ENCODE results near the gene SLC31A2.

SLC31A2 gene

DNA sequence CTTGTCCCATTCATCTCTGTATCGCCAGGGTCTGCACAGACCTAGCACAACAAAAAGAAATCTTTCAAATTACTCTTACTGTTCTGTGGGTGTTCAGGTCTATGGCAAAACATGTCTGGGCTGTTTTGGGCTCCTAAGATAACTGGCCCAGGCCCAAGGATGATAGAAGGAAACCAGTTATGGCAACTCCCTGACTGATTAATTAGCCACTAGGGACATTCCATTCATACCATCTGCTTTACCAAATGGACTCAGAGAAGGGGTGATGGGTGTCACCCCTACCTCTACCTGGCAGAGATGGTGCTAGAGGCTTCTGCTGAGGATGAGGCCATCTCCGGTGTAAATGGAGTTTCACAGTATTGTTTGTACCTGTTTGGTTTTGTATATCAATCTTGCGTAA is 1.9 kb downstream of the SLC31A2 start:
- Histone ChIP-seq H3K9me3 (ENCODE audit: control insufficient read depth in 1 of 2, low read length in 2 of 2) (no peaks in the 10 kb centered on the region), H3K27me3 (ENCODE audit: low read depth, low read length) (no peaks in the 10 kb centered on the region), H3K36me3 (ENCODE audit: control insufficient read depth in 1 of 2, insufficient read depth in 2 of 2, low read length in 2 of 2) (peaks cover 2 to 7% of the 10 kb centered on the region in 2 donors), H3K4me1 (ENCODE audit: control insufficient read depth in 1 of 2, insufficient read depth in 2 of 2, low read length in 2 of 2) (no peaks in the 10 kb centered on the region), H3K27ac (ENCODE audit: low read length) (peak overlapping the region; percentile 24), H3K4me3 (ENCODE audit: low read depth in 1 of 2, low read length in 2 of 2) (peak overlapping the region in 1 of 2 donors; percentile 72)

DNA sequence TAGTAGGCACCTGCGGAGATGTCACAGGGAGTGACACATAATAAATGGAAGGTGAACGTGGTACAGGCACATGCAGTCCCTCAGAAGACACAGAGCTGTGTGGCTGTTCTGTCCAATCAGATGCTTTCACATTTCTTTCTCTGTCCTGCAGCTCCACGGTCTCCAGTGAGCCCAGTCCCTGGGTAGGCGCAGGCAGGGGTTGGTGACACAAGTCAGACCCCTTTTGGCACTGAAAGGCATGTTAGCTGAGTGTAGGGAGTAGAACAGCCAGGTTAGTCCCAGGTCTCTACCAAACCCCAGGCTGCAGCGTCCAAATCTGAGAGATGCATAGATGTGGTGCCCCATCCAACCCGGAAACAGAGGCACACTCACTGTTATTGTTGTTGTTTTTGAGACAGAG is 2.8 kb downstream of the SLC31A2 start:
- Histone ChIP-seq H3K4me1 (ENCODE audit: control insufficient read depth in 1 of 2, insufficient read depth in 2 of 2, low read length in 2 of 2) (no peaks in the 10 kb centered on the region), H3K36me3 (ENCODE audit: control insufficient read depth in 1 of 2, insufficient read depth in 2 of 2, low read length in 2 of 2) (peaks cover 10 to 14% of the 10 kb centered on the region in 2 donors), H3K27me3 (ENCODE audit: low read depth, low read length) (no peaks in the 10 kb centered on the region), H3K4me3 (ENCODE audit: low read depth in 1 of 2, low read length in 2 of 2) (no peak overlapping the region), H3K9me3 (ENCODE audit: control insufficient read depth in 1 of 2, low read length in 2 of 2) (no peaks in the 10 kb centered on the region), H3K27ac (ENCODE audit: low read length) (no peak overlapping the region)

DNA sequence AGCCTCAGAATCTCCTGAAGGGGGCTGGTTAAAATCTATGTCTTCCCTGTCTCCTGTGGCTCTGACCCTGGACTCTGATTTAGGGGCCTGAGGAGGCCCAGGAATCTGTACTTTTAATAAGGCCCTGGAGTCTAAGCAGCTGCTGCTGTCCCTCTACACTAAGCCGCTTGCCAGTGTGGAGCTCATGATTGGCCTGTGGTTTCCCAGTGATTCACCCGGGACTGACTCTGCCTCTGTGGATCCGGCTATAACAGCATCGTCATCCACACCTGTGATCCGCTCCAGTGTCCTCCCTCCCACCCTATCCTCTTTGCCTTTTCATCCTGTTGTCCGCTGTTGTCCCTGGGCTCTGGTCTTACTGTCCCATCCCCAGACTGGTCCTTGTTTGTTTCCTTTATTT is 3.7 kb downstream of the SLC31A2 start:
- H3K36me3 ChIP-seq (ENCODE audit: control insufficient read depth in 1 of 2, insufficient read depth in 2 of 2, low read length in 2 of 2), result peaks cover 13 to 16% of the 10 kb centered on the region in 2 donors
- H3K4me3 ChIP-seq (ENCODE audit: low read depth in 1 of 2, low read length in 2 of 2), result no peak overlapping the region
- H3K27me3 ChIP-seq (ENCODE audit: low read depth, low read length), result no peaks in the 10 kb centered on the region
- H3K9me3 ChIP-seq (ENCODE audit: control insufficient read depth in 1 of 2, low read length in 2 of 2), result no peaks in the 10 kb centered on the region
- H3K4me1 ChIP-seq (ENCODE audit: control insufficient read depth in 1 of 2, insufficient read depth in 2 of 2, low read length in 2 of 2), result no peaks in the 10 kb centered on the region
- H3K27ac ChIP-seq (ENCODE audit: low read length), result peak overlapping the region; percentile 14

DNA sequence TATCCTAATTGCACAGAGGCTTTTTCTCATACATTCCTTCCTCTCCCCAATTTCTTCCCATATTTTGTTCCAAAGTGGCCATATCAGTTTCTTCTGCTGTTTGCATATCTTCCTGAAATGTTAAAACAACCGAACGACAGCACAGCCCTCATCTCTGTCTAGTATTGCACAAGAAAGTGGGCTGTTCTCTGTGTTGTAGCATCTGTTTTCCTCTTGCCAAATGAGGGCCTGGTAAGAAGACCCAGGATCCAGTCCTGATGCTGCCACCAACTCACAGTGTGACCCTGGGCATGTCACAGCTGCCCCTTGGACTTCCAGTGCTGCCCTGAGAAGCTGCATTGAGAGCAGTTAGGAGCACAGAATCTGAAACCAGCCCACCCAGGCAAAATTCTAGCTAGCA is 4.1 kb downstream of the SLC31A2 start:
- Histone ChIP-seq H3K36me3 (ENCODE audit: control insufficient read depth in 1 of 2, insufficient read depth in 2 of 2, low read length in 2 of 2) (peaks cover 13 to 16% of the 10 kb centered on the region in 2 donors), H3K4me1 (ENCODE audit: control insufficient read depth in 1 of 2, insufficient read depth in 2 of 2, low read length in 2 of 2) (no peaks in the 10 kb centered on the region), H3K9me3 (ENCODE audit: control insufficient read depth in 1 of 2, low read length in 2 of 2) (no peaks in the 10 kb centered on the region), H3K27me3 (ENCODE audit: low read depth, low read length) (no peaks in the 10 kb centered on the region), H3K4me3 (ENCODE audit: low read depth in 1 of 2, low read length in 2 of 2) (no peak overlapping the region), H3K27ac (ENCODE audit: low read length) (peak overlapping the region; percentile 14)

DNA sequence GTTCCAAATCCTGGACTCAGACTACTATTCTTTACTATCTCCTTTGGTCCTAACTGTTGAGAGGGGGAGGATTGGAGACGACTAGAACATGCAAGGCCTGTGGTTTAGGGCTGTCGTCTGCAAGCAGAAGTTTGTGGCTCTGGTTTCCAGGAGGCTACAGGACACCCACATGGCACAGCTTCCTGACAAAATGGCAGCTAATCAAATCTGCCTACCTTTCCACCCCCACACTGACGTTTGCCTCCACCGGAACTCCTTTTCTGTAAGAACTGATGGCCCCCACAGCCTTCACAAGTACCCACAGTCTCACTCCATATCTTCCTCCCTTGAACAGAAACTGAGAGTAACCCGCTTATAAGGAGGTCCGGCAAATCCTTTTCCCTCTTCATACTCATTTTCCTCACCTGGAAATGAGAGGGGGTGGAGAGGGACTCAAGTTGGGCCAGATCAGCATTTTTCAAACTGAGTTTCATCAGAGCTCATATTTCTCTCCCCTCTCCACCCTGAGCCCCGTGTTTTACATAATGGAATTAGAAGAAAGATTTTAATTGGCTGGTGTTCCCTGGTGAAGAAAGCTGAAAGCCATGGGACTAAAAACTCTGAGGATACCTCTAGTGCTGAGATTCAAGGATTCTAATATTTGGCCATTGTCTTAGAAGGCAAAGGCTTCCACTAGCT is 5.2 kb downstream of the SLC31A2 start:
- peak overlapping the region; percentile 32 for H3K27ac ChIP-seq (ENCODE audit: low read length)
- H3K27me3 ChIP-seq (ENCODE audit: low read depth, low read length), result no peaks in the 10 kb centered on the region
- no peaks in the 10 kb centered on the region for H3K4me1 ChIP-seq (ENCODE audit: control insufficient read depth in 1 of 2, insufficient read depth in 2 of 2, low read length in 2 of 2)
- no peak overlapping the region for H3K4me3 ChIP-seq (ENCODE audit: low read depth in 1 of 2, low read length in 2 of 2)
- no peaks in the 10 kb centered on the region for H3K9me3 ChIP-seq (ENCODE audit: control insufficient read depth in 1 of 2, low read length in 2 of 2)
- peaks cover 14 to 17% of the 10 kb centered on the region in 2 donors for H3K36me3 ChIP-seq (ENCODE audit: control insufficient read depth in 1 of 2, insufficient read depth in 2 of 2, low read length in 2 of 2)

DNA sequence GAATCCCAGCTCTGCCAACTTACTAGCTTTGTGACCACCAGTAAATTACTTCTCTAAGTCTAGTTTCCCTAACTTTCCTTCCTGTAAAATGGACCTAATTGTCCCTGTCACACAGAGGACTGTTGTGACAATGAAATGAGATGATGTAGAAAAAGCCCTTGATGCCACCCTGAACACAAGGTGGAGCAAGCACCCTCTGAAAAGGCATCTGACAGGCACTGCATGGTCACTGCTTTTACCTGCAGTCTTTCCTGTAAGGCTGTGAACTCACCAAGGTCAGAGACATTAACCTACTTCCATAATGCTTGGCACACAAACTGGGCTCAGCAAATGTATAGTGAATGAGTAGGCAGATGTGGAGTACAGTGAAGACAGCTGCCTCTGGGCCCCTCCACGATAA is 6.1 kb downstream of the SLC31A2 start:
- H3K36me3 ChIP-seq (ENCODE audit: control insufficient read depth in 1 of 2, insufficient read depth in 2 of 2, low read length in 2 of 2), result peaks cover 22 to 25% of the 10 kb centered on the region in 2 donors
- H3K27ac ChIP-seq (ENCODE audit: low read length), result no peak overlapping the region
- H3K4me3 ChIP-seq (ENCODE audit: low read depth in 1 of 2, low read length in 2 of 2), result no peak overlapping the region
- no peaks in the 10 kb centered on the region for H3K4me1 ChIP-seq (ENCODE audit: control insufficient read depth in 1 of 2, insufficient read depth in 2 of 2, low read length in 2 of 2)
- no peaks in the 10 kb centered on the region for H3K27me3 ChIP-seq (ENCODE audit: low read depth, low read length)
- no peaks in the 10 kb centered on the region for H3K9me3 ChIP-seq (ENCODE audit: control insufficient read depth in 1 of 2, low read length in 2 of 2)

DNA sequence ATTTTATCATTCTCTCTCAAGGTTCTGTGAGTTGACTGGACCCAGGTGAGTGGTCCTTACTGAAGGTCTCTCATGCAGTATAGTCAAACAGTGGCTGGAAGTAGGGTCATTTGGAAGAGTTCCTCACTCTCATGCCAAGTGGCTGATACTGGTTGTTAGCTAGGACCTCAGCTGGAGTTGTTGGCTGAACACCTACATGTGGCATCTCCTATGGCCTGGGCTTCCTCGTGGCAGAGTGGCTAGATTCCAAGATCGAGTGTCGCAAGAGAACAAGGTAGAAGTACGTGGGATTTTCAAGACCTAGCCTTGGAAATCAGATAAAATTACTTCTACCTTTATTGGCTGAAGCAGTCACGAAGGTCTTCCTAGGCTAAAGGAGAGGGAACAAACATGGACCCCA is 7.6 kb downstream of the SLC31A2 start:
- Histone ChIP-seq H3K27me3 (ENCODE audit: low read depth, low read length) (no peaks in the 10 kb centered on the region), H3K4me3 (ENCODE audit: low read depth in 1 of 2, low read length in 2 of 2) (no peak overlapping the region), H3K27ac (ENCODE audit: low read length) (no peak overlapping the region), H3K9me3 (ENCODE audit: control insufficient read depth in 1 of 2, low read length in 2 of 2) (no peaks in the 10 kb centered on the region), H3K4me1 (ENCODE audit: control insufficient read depth in 1 of 2, insufficient read depth in 2 of 2, low read length in 2 of 2) (no peaks in the 10 kb centered on the region), H3K36me3 (ENCODE audit: control insufficient read depth in 1 of 2, insufficient read depth in 2 of 2, low read length in 2 of 2) (peaks cover 38 to 40% of the 10 kb centered on the region in 2 donors)

DNA sequence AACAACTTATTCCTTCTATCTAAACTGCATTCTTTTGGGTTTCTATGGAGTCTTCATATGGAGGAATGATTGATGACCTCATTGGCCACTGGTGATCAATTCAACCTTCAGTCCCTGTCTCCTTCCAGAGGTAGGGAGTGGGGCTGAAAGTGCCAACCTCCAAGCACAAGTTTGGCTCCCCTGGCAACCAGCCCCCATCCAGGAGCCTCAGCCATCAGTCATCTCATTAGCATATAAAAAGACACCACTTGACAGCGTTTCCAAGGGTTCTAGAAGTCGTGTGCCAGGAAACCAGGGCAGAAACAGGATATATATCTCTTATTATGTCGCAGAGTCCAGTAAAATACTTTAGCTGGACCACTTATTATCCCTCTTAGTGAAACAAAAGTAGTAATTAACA is 9.8 kb downstream of the SLC31A2 start:
- Histone ChIP-seq H3K27me3 (ENCODE audit: low read depth, low read length) (no peaks in the 10 kb centered on the region), H3K4me3 (ENCODE audit: low read depth in 1 of 2, low read length in 2 of 2) (no peak overlapping the region), H3K4me1 (ENCODE audit: control insufficient read depth in 1 of 2, insufficient read depth in 2 of 2, low read length in 2 of 2) (peaks cover 0 to 7% of the 10 kb centered on the region in 2 donors), H3K36me3 (ENCODE audit: control insufficient read depth in 1 of 2, insufficient read depth in 2 of 2, low read length in 2 of 2) (peaks cover 51 to 54% of the 10 kb centered on the region in 2 donors), H3K27ac (ENCODE audit: low read length) (no peak overlapping the region), H3K9me3 (ENCODE audit: control insufficient read depth in 1 of 2, low read length in 2 of 2) (no peaks in the 10 kb centered on the region)

DNA sequence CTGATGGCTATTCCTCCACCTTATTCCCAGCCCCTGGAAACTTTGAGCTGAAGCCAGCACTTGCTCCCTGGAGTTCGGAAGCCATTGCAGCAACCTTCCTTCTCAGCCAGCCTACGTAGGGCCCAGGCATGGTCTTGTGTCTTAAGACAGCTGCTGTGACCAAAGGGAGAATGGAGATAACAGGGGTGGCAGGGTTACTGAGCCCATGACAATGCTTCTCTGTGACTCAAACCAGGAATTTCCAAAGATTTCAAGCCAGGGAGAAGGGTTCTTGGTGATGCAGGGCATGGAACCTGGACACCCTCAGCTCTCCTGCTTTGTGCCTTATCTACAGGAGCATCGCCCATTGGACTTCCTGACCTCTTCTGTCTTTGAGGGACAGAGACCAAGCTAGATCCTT is 12.2 kb downstream of the SLC31A2 start:
- Histone ChIP-seq H3K9me3 (ENCODE audit: control insufficient read depth in 1 of 2, low read length in 2 of 2) (no peaks in the 10 kb centered on the region), H3K27me3 (ENCODE audit: low read depth, low read length) (no peaks in the 10 kb centered on the region), H3K36me3 (ENCODE audit: control insufficient read depth in 1 of 2, insufficient read depth in 2 of 2, low read length in 2 of 2) (peaks cover 65 to 74% of the 10 kb centered on the region in 2 donors), H3K4me1 (ENCODE audit: control insufficient read depth in 1 of 2, insufficient read depth in 2 of 2, low read length in 2 of 2) (peaks cover 0 to 7% of the 10 kb centered on the region in 2 donors), H3K27ac (ENCODE audit: low read length) (no peak overlapping the region), H3K4me3 (ENCODE audit: low read depth in 1 of 2, low read length in 2 of 2) (no peak overlapping the region)

DNA sequence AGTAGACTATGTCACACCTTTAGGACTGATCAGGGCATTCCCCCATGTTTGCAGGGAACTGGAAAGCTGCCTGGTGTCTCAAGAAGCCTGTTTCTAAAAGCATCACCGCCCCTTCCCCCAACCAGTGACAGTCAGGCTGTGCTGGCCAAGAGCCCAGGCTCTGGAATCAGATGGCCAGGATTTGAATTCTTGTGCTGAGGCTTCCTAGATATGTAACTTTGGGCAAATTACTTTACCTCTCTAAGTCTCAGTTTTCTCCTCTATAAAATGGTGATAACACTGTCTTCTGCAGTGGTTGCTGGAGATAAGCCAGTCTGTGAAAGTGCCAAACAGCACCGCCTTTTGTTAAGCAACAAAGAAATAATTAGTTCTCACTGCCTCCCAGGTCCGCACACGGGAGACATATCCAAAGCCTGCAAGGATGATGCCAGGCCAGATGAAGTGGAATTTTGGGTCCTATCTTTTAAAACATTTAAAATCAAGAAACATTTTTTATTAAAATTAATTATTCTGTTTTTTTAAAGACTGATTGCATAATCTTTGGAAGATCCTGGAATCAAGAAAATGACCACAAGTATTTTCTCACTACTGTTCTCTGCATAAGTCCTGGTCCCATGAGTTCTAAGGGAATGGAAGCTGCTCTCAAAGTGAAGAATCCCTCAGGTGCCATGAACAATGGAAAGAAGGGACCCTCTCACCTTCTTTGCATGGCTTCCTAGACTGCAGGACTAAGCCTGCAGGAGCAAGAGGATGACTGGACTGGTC is 13.9 kb downstream of the SLC31A2 start:
- Histone ChIP-seq H3K4me3 (ENCODE audit: low read depth in 1 of 2, low read length in 2 of 2) (no peak overlapping the region), H3K27me3 (ENCODE audit: low read depth, low read length) (no peaks in the 10 kb centered on the region), H3K36me3 (ENCODE audit: control insufficient read depth in 1 of 2, insufficient read depth in 2 of 2, low read length in 2 of 2) (peaks cover 77 to 82% of the 10 kb centered on the region in 2 donors), H3K4me1 (ENCODE audit: control insufficient read depth in 1 of 2, insufficient read depth in 2 of 2, low read length in 2 of 2) (peaks cover 0 to 7% of the 10 kb centered on the region in 2 donors), H3K27ac (ENCODE audit: low read length) (no peak overlapping the region), H3K9me3 (ENCODE audit: control insufficient read depth in 1 of 2, low read length in 2 of 2) (no peaks in the 10 kb centered on the region)

DNA sequence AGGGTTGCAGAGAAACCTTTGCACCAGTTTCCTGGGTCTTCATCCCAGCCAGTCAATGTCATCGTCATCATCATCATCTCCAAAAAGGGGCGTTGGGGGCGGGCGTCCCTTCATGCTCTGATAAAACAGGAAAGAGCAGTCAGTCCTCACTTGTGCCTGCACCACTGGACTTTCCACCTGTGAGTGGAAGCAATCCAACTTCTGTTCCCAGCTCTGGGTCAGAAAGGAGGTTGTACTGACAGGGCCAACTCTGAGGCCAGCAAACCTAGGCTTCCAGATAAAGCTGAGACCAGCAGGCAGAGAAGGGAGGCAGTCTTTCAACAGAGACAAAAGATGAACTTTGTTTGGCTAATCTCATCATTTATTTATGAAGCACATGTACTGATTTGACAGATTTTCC is 15.2 kb downstream of the SLC31A2 start:
- peaks cover 0 to 7% of the 10 kb centered on the region in 2 donors for H3K4me1 ChIP-seq (ENCODE audit: control insufficient read depth in 1 of 2, insufficient read depth in 2 of 2, low read length in 2 of 2)
- no peaks in the 10 kb centered on the region for H3K27me3 ChIP-seq (ENCODE audit: low read depth, low read length)
- no peak overlapping the region for H3K27ac ChIP-seq (ENCODE audit: low read length)
- H3K36me3 ChIP-seq (ENCODE audit: control insufficient read depth in 1 of 2, insufficient read depth in 2 of 2, low read length in 2 of 2), result peaks cover 89 to 94% of the 10 kb centered on the region in 2 donors
- H3K4me3 ChIP-seq (ENCODE audit: low read depth in 1 of 2, low read length in 2 of 2), result no peak overlapping the region
- H3K9me3 ChIP-seq (ENCODE audit: control insufficient read depth in 1 of 2, low read length in 2 of 2), result no peaks in the 10 kb centered on the region

All from muscle layer of duodenum (tissue), 2 donors.